Body of pancreas (tissue), 4 donors: ENCODE data around the gene FNDC3B.

Experiments
- POLR2A ChIP-seq, 3 donors: fragments of 450-650 bp; IDR thresholded peaks; one replicate each; pipeline ENCODE4 v1.6.1; 2016; ENCODE audit warnings: antibody characterized with exemption in 3 of 3, mild to moderate bottlenecking in 2 of 3
- TF ChIP-seq, protein P1 (sequence below), 7 experiments: fragments of 450-650 bp in 4 of 7; fragments of 200-600 bp in 3 of 7; sonication (generic) in 3 of 7; IDR thresholded peaks; one replicate each; pipeline ENCODE4 v1.5.1; 2016 to 2019; ENCODE audit warnings: antibody characterized with exemption in 7 of 7

GRCh38 chr3:172039436-172040077, at the start of gene FNDC3B:
- TF ChIP-seq, protein P1, sequence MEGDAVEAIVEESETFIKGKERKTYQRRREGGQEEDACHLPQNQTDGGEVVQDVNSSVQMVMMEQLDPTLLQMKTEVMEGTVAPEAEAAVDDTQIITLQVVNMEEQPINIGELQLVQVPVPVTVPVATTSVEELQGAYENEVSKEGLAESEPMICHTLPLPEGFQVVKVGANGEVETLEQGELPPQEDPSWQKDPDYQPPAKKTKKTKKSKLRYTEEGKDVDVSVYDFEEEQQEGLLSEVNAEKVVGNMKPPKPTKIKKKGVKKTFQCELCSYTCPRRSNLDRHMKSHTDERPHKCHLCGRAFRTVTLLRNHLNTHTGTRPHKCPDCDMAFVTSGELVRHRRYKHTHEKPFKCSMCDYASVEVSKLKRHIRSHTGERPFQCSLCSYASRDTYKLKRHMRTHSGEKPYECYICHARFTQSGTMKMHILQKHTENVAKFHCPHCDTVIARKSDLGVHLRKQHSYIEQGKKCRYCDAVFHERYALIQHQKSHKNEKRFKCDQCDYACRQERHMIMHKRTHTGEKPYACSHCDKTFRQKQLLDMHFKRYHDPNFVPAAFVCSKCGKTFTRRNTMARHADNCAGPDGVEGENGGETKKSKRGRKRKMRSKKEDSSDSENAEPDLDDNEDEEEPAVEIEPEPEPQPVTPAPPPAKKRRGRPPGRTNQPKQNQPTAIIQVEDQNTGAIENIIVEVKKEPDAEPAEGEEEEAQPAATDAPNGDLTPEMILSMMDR (IDR thresholded peaks at IDR 0.05) = no peak
- TF ChIP-seq POLR2A (IDR thresholded peaks at IDR 0.05) = peak; percentile 95 to 98 (median 98)
